GM10266 (cell line): ENCODE results near the gene MYO7B.

Experiments
- DNase-seq: peaks from one replicate; pipeline ENCODE4 v3.0.0; 2012; ENCODE audit errors: extremely low spot score
- CTCF ChIP-seq: IDR thresholded peaks from 2 replicates; pipeline ENCODE4 v1.5.1; 2012; ENCODE audit warnings: mild to moderate bottlenecking, low read depth; ENCODE audit not compliant: control insufficient read depth, insufficient read depth; ENCODE audit errors: missing control alignments

Gene MYO7B

GRCh38 chr2:127575185-127575765 lies 39.8 kb downstream of the MYO7B start:
- peak; percentile 42 for DNase-seq
- no peak for TF ChIP-seq CTCF

GRCh38 chr2:127575941-127576432 lies 40.5 kb downstream of the MYO7B start:
- DNase-seq: no peak
- TF ChIP-seq CTCF: no peak

- no peak for DNase-seq
- TF ChIP-seq CTCF: no peak
These were observed 41.1 kb downstream of the MYO7B start for GRCh38 chr2:127576433-127577207.

- DNase-seq: no peak
- no peak for TF ChIP-seq CTCF
These were observed 41.7 kb downstream of the MYO7B start for GRCh38 chr2:127577208-127577475.

- TF ChIP-seq CTCF: no peak
- no peak for DNase-seq
These were observed 42.0 kb downstream of the MYO7B start for GRCh38 chr2:127577503-127577902.

GRCh38 chr2:127577973-127578372 lies 42.5 kb downstream of the MYO7B start:
- no peak for TF ChIP-seq CTCF
- no peak for DNase-seq

- no peak for TF ChIP-seq CTCF
- DNase-seq: no peak
These were observed 42.9 kb downstream of the MYO7B start for GRCh38 chr2:127578411-127578810.
